Activated T-helper 17 cell treated with anti-CD3 and anti-CD28 coated beads, Interleukin-2, amount 50 U/mL, for 72 hours (primary cell): Measurements from ENCODE around the gene KRTAP13-1. TPM values are rescaled to one million over a fixed set of nuclear protein-coding genes. Genes with fewer than 3 reads are reported as not detected.

Source experiments
- ATAC-seq: fragments of 150-1000 bp; cut with Tn5 transposase; replicated peaks from 2 replicates; pipeline ENCODE4 v1.10.0; 2021; ENCODE audit warnings: mild to moderate bottlenecking, moderate library complexity
- H3K27ac Mint-ChIP-seq: one replicate; pipeline ENCODE4 v1.8.0; 2022; ENCODE audit warnings: mixed read lengths
- H3K27me3 Mint-ChIP-seq: one replicate; pipeline ENCODE4 v1.8.0; 2022; ENCODE audit warnings: mixed read lengths
- H3K36me3 Mint-ChIP-seq: one replicate; pipeline ENCODE4 v1.8.0; 2022; ENCODE audit warnings: low read depth, mild to moderate bottlenecking, mixed read lengths
- H3K4me1 Mint-ChIP-seq: one replicate; pipeline ENCODE4 v1.8.0; 2022; ENCODE audit warnings: mixed read lengths
- H3K4me3 Mint-ChIP-seq: one replicate; pipeline ENCODE4 v1.8.0; 2022; ENCODE audit warnings: mild to moderate bottlenecking, mixed read lengths
- H3K9me3 Mint-ChIP-seq: one replicate; pipeline ENCODE4 v1.8.0; 2022; ENCODE audit warnings: mixed read lengths
- total RNA-seq, 2 donors: library from RNA; stranded (reverse); gene quantifications; one replicate each; pipeline ENCODE4 v1.2.3, GENCODE V29; 2022

The KRTAP13-1 gene
- not detected for total RNA-seq

- no peak within 1 kb of the TSS for H3K4me3 Mint-ChIP-seq
- no peak within 1 kb of the TSS for H3K27ac Mint-ChIP-seq
- H3K9me3 Mint-ChIP-seq = no peaks in the 10 kb centered on the region
- no peak for ATAC-seq
- H3K36me3 Mint-ChIP-seq = no peaks in the 10 kb centered on the region
- H3K4me1 Mint-ChIP-seq = no peaks in the 10 kb centered on the region
- peaks cover 11% of the 10 kb centered on the region for H3K27me3 Mint-ChIP-seq
These were observed at the start of gene KRTAP13-1 for GRCh38 chr21:30395731-30396130. Gene KRTAP13-1 (plus strand): TSS chr21:30396031. CDS start chr21:30396087, 56 bp downstream.

GRCh38 chr21:30348506-30348905 lies 47.3 kb upstream of the KRTAP13-1 start, which contains the start of gene KRTAP23-1:
Gene KRTAP23-1 (minus strand): TSS chr21:30348606. CDS start chr21:30348606, 0 bp downstream.
- no peaks in the 10 kb centered on the region for H3K27me3 Mint-ChIP-seq
- no peaks in the 10 kb centered on the region for H3K9me3 Mint-ChIP-seq
- no peaks in the 10 kb centered on the region for H3K4me1 Mint-ChIP-seq
- peak; percentile 16 for ATAC-seq
- H3K27ac Mint-ChIP-seq = no peak within 1 kb of the TSS
- H3K36me3 Mint-ChIP-seq = no peaks in the 10 kb centered on the region
- H3K4me3 Mint-ChIP-seq = no peak within 1 kb of the TSS

GRCh38 chr21:30349572-30349971 lies 46.3 kb upstream of the KRTAP13-1 start:
- H3K27me3 Mint-ChIP-seq = peaks cover 3% of the 10 kb centered on the region
- H3K27ac Mint-ChIP-seq = no peak overlapping the region
- no peaks in the 10 kb centered on the region for H3K4me1 Mint-ChIP-seq
- H3K36me3 Mint-ChIP-seq = no peaks in the 10 kb centered on the region
- H3K9me3 Mint-ChIP-seq = no peaks in the 10 kb centered on the region
- H3K4me3 Mint-ChIP-seq = no peak overlapping the region
- ATAC-seq = no peak

GRCh38 chr21:30351534-30351933 lies 44.3 kb upstream of the KRTAP13-1 start:
- Mint-ChIP-seq H3K9me3 (no peaks in the 10 kb centered on the region), H3K4me3 (no peak overlapping the region), H3K27ac (no peak overlapping the region), H3K36me3 (no peaks in the 10 kb centered on the region), H3K4me1 (no peaks in the 10 kb centered on the region), H3K27me3 (peaks cover 10% of the 10 kb centered on the region)
- ATAC-seq = no peak

GRCh38 chr21:30354308-30355005 lies 41.4 kb upstream of the KRTAP13-1 start:
- Mint-ChIP-seq H3K4me3 (no peak overlapping the region), H3K36me3 (no peaks in the 10 kb centered on the region), H3K27me3 (peaks cover 13% of the 10 kb centered on the region), H3K9me3 (no peaks in the 10 kb centered on the region), H3K4me1 (no peaks in the 10 kb centered on the region), H3K27ac (no peak overlapping the region)
- no peak for ATAC-seq

- Mint-ChIP-seq H3K27me3 (peaks cover 13% of the 10 kb centered on the region), H3K4me3 (no peak overlapping the region), H3K36me3 (no peaks in the 10 kb centered on the region), H3K9me3 (no peaks in the 10 kb centered on the region), H3K4me1 (no peaks in the 10 kb centered on the region), H3K27ac (no peak overlapping the region)
- ATAC-seq = no peak
These were observed 39.9 kb upstream of the KRTAP13-1 start for GRCh38 chr21:30355906-30356305.

GRCh38 chr21:30372139-30372770 lies 23.6 kb upstream of the KRTAP13-1 start, which contains the start of gene KRTAP13-2:
Gene KRTAP13-2 (minus strand): TSS chr21:30372271. CDS start chr21:30372213, 58 bp downstream.
- no peaks in the 10 kb centered on the region for H3K36me3 Mint-ChIP-seq
- H3K4me3 Mint-ChIP-seq = no peak within 1 kb of the TSS
- H3K4me1 Mint-ChIP-seq = no peaks in the 10 kb centered on the region
- peaks cover 4% of the 10 kb centered on the region for H3K27me3 Mint-ChIP-seq
- no peaks in the 10 kb centered on the region for H3K9me3 Mint-ChIP-seq
- H3K27ac Mint-ChIP-seq = no peak within 1 kb of the TSS
- no peak for ATAC-seq

GRCh38 chr21:30382201-30382600 lies 13.6 kb upstream of the KRTAP13-1 start:
- no peak for ATAC-seq
- Mint-ChIP-seq H3K36me3 (no peaks in the 10 kb centered on the region), H3K9me3 (no peaks in the 10 kb centered on the region), H3K4me1 (no peaks in the 10 kb centered on the region), H3K4me3 (no peak overlapping the region), H3K27ac (no peak overlapping the region), H3K27me3 (peaks cover 4% of the 10 kb centered on the region)

GRCh38 chr21:30391492-30392025 lies 4.3 kb upstream of the KRTAP13-1 start:
- Mint-ChIP-seq H3K36me3 (no peaks in the 10 kb centered on the region), H3K27me3 (peaks cover 3% of the 10 kb centered on the region), H3K4me3 (no peak overlapping the region), H3K27ac (no peak overlapping the region), H3K9me3 (no peaks in the 10 kb centered on the region), H3K4me1 (no peaks in the 10 kb centered on the region)
- ATAC-seq = no peak

- peak; percentile 35 for ATAC-seq
- Mint-ChIP-seq H3K4me1 (no peaks in the 10 kb centered on the region), H3K4me3 (no peak overlapping the region), H3K9me3 (peaks cover 9% of the 10 kb centered on the region), H3K27ac (no peak overlapping the region), H3K36me3 (no peaks in the 10 kb centered on the region), H3K27me3 (peaks cover 9% of the 10 kb centered on the region)
These were observed 13.1 kb downstream of the KRTAP13-1 start for GRCh38 chr21:30408782-30409494.

- Mint-ChIP-seq H3K4me1 (no peaks in the 10 kb centered on the region), H3K9me3 (no peaks in the 10 kb centered on the region), H3K36me3 (no peaks in the 10 kb centered on the region), H3K27ac (no peak overlapping the region), H3K27me3 (no peaks in the 10 kb centered on the region), H3K4me3 (no peak overlapping the region)
- no peak for ATAC-seq
These were observed 20.2 kb downstream of the KRTAP13-1 start for GRCh38 chr21:30415993-30416392.

GRCh38 chr21:30425826-30426225 lies 30.0 kb downstream of the KRTAP13-1 start, which contains the start of gene KRTAP13-3:
Gene KRTAP13-3 (minus strand): TSS chr21:30425926. CDS start chr21:30425912, 14 bp downstream.
- H3K4me1 Mint-ChIP-seq = no peaks in the 10 kb centered on the region

GRCh38 chr21:30426731-30427130 lies 30.9 kb downstream of the KRTAP13-1 start:
- no peaks in the 10 kb centered on the region for H3K9me3 Mint-ChIP-seq
- H3K27me3 Mint-ChIP-seq = peaks cover 7% of the 10 kb centered on the region
- H3K4me1 Mint-ChIP-seq = no peaks in the 10 kb centered on the region
- no peak overlapping the region for H3K4me3 Mint-ChIP-seq
- no peak overlapping the region for H3K27ac Mint-ChIP-seq
- H3K36me3 Mint-ChIP-seq = no peaks in the 10 kb centered on the region
- no peak for ATAC-seq

More at GRCh38 chr21:30425826-30426225, 30.0 kb downstream of the KRTAP13-1 start, which contains the start of gene KRTAP13-3:
- Mint-ChIP-seq H3K27me3 (peaks cover 3% of the 10 kb centered on the region), H3K27ac (no peak within 1 kb of the TSS), H3K9me3 (no peaks in the 10 kb centered on the region), H3K36me3 (no peaks in the 10 kb centered on the region), H3K4me3 (no peak within 1 kb of the TSS)
- ATAC-seq = no peak

- H3K36me3 Mint-ChIP-seq = no peaks in the 10 kb centered on the region
- ATAC-seq = no peak
These were observed 34.4 kb downstream of the KRTAP13-1 start, which contains the start of gene KRTAP13-4 for GRCh38 chr21:30430170-30430655. Gene KRTAP13-4 (plus strand): TSS chr21:30430220. CDS start chr21:30430276, 56 bp downstream.

More at GRCh38 chr21:30430170-30430655, 34.4 kb downstream of the KRTAP13-1 start, which contains the start of gene KRTAP13-4:
- Mint-ChIP-seq H3K4me1 (no peaks in the 10 kb centered on the region), H3K27me3 (peaks cover 13% of the 10 kb centered on the region), H3K4me3 (no peak within 1 kb of the TSS), H3K9me3 (no peaks in the 10 kb centered on the region), H3K27ac (no peak within 1 kb of the TSS)
